HepG2 (cell line): Measurements from ENCODE around the gene RMI2. TPM values are rescaled to one million over a fixed set of nuclear protein-coding genes. Genes with fewer than 3 reads are reported as not detected.

Experiments used
- BORCS8-MEF2B ChIP-seq: sonication (generic); formaldehyde crosslinking; IDR thresholded peaks from 2 replicates; pipeline ENCODE4 v1.8.0; 2022; ENCODE audit warnings: mild to moderate bottlenecking, missing genetic modification reagents
- FOXK2 ChIP-seq: fragments of 450-650 bp; IDR thresholded peaks from 2 replicates; pipeline ENCODE4 v1.6.1; 2016
- GPN1 ChIP-seq: sonication (generic); formaldehyde crosslinking; IDR thresholded peaks from 2 replicates; pipeline ENCODE4 v1.5.1; 2020; ENCODE audit warnings: missing genetic modification reagents, borderline replicate concordance
- NCOA2 ChIP-seq: sonication (generic); formaldehyde crosslinking; IDR thresholded peaks from 2 replicates; pipeline ENCODE4 v1.8.0; 2022; ENCODE audit warnings: inconsistent platforms
- NCOA5 ChIP-seq: sonication (generic); formaldehyde crosslinking; IDR thresholded peaks from 2 replicates; pipeline ENCODE4 v1.4.0; 2020; ENCODE audit warnings: missing genetic modification reagents
- NFE2L1 ChIP-seq: sonication (generic); formaldehyde crosslinking; IDR thresholded peaks from 2 replicates; pipeline ENCODE4 v1.4.0; 2020; ENCODE audit warnings: missing genetic modification reagents, mild to moderate bottlenecking, borderline replicate concordance
- TCF12 ChIP-seq, 2 experiments: fragments of 450-650 bp in 1 of 2; sonication (generic) in 1 of 2; formaldehyde crosslinking in 1 of 2; IDR thresholded peaks; 2 replicates each; pipeline versions ENCODE4 v1.6.1 to v1.8.0; 2017 to 2022; ENCODE audit warnings: antibody characterized with exemption in 1 of 2, mild to moderate bottlenecking in 1 of 2, missing genetic modification reagents in 1 of 2, moderate library complexity in 1 of 2
- ZNF12 ChIP-seq: sonication (generic); formaldehyde crosslinking; IDR thresholded peaks from 2 replicates; pipeline ENCODE4 v1.5.0; 2020; ENCODE audit warnings: missing genetic modification reagents
- ZNF296 ChIP-seq: sonication (generic); formaldehyde crosslinking; conservative IDR thresholded peaks from 2 replicates; pipeline ENCODE4 v1.5.0; 2020; ENCODE audit warnings: mild to moderate bottlenecking, missing genetic modification reagents
- ZNF333 ChIP-seq: sonication (generic); formaldehyde crosslinking; IDR thresholded peaks from 2 replicates; pipeline ENCODE4 v1.4.0; 2020; ENCODE audit warnings: mild to moderate bottlenecking, missing genetic modification reagents, borderline replicate concordance
- ZNF660 ChIP-seq: sonication (generic); formaldehyde crosslinking; IDR thresholded peaks from 2 replicates; pipeline ENCODE4 v1.5.1; 2020; ENCODE audit warnings: mild to moderate bottlenecking, low read depth, missing genetic modification reagents, borderline replicate concordance
- ZNF713 ChIP-seq: sonication (generic); formaldehyde crosslinking; IDR thresholded peaks from 2 replicates; pipeline ENCODE4 v1.4.0; 2020; ENCODE audit warnings: mild to moderate bottlenecking, missing genetic modification reagents
- polyA plus RNA-seq, 8 experiments: library from polyadenylated mRNA; depleted of rRNA in 3 of 8; stranded (reverse) in 7 of 8; unstranded in 1 of 8; fragments of >200 nt; fragmentation: Illumina TruSeq in 4 of 8; extraction: Trizol in 4 of 8; gene quantifications; 2 replicates each; pipeline versions ENCODE4 v1.2.1 to v1.2.3, GENCODE V29; 2011 to 2016; ENCODE audit warnings: low read depth in 4 of 8, missing spikeins in 1 of 8, mixed read lengths in 1 of 8; ENCODE audit not compliant: insufficient read depth in 1 of 8
- total RNA-seq, 5 experiments: library from RNA; depleted of rRNA; stranded (reverse); fragments of >200 nt; fragmentation: Illumina TruSeq; extraction: Trizol; gene quantifications; 2 replicates each; pipeline ENCODE4 v1.2.3, GENCODE V29; 2016; ENCODE audit warnings: low read depth in 1 of 5
- TF ChIP-seq, protein P1 (sequence below): sonication (generic); formaldehyde crosslinking; IDR thresholded peaks from 2 replicates; pipeline ENCODE4 v1.5.1; 2020; ENCODE audit warnings: mild to moderate bottlenecking, missing genetic modification reagents, borderline replicate concordance
- TF ChIP-seq, protein P2 (sequence below): conservative IDR thresholded peaks from 2 replicates; pipeline ENCODE4 v1.6.1; 2018; ENCODE audit warnings: missing genetic modification reagents
- TF ChIP-seq, protein P3 (sequence below): sonication (generic); formaldehyde crosslinking; IDR thresholded peaks from 2 replicates; pipeline ENCODE4 v1.9.0; 2021; ENCODE audit warnings: missing genetic modification reagents, borderline replicate concordance
- TF ChIP-seq, protein P4 (sequence below): sonication (generic); formaldehyde crosslinking; IDR thresholded peaks from 2 replicates; pipeline ENCODE4 v1.4.0; 2020; ENCODE audit warnings: missing genetic modification reagents, borderline replicate concordance
- TF ChIP-seq, protein P5 (sequence below): sonication (generic); formaldehyde crosslinking; IDR thresholded peaks from 2 replicates; pipeline ENCODE4 v1.4.0; 2020; ENCODE audit warnings: missing genetic modification reagents

Gene RMI2
- total and polyA plus RNA-seq, 2 of the 13 experiments (the other 11 are each of a cell fraction or from before 2014, with no cell fraction given): 24.5 to 55.7 TPM

DNA sequence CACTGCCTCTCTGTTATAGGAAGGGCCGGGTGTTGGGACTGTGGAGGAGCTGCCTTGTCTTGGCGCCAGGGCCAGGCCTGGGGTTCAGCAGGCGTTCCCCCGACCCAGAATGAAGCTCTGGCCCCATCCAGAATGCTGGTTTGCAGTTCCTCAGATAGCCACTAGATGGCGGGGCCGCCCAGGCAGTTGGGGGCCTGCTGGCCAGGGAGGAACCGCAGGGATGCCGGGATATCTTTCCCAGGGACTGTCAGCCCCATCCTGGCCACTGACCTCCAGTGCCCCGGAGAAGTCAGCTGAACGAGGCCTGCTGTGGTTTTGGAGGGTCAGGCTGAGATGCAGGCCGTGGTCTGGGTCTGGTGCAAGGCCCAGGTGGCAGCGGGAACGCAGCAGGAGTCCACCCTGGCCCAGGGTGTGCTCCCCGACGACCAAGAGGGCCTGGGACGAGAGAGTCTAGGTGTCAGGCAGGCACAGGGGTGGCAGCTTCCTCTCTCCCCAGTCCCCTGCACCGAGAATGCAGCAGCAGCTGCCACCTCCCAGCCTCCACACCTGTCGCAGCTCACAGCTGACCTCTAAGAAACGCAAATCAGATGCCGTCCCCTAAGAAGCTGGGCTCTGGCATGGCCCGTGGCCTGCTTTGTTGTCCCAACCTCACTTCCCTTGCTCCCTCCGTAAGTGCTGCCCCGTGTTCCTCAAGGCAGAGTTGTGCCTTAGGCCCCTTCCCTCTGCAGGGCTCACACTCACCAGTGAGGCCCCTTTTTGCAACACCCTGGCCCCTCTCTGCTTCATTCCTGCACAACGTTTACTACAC is 51.2 kb downstream of the RMI2 start (continued):
- TF ChIP-seq NFE2L1 (CRISPR knock-in tag) (0 out of 2 replicates have a peak, but pooled peaks have one; percentile 82), BORCS8-MEF2B (peak; percentile 61; the same call in 1 of the 2 replicates), NCOA5 (CRISPR knock-in tag) (no peak), NCOA2 (peak; percentile 49; the same call in 1 of the 2 replicates), GPN1 (CRISPR knock-in tag) (no peak), TCF12 (IDR thresholded peaks at IDR 0.05) (no peak), TCF12 (CRISPR knock-in tag; IDR thresholded peaks at IDR 0.05) (no peak), ZNF713 (peak; percentile 35; the same call in 1 of the 2 replicates), ZNF296 (CRISPR knock-in tag) (peak; percentile 59), ZNF12 (CRISPR knock-in tag) (no peak; the same call in 1 of the 2 replicates), ZNF660 (CRISPR knock-in tag) (no peak), ZNF333 (CRISPR knock-in tag) (no peak), FOXK2 (no peak)
- TF ChIP-seq, protein P1, sequence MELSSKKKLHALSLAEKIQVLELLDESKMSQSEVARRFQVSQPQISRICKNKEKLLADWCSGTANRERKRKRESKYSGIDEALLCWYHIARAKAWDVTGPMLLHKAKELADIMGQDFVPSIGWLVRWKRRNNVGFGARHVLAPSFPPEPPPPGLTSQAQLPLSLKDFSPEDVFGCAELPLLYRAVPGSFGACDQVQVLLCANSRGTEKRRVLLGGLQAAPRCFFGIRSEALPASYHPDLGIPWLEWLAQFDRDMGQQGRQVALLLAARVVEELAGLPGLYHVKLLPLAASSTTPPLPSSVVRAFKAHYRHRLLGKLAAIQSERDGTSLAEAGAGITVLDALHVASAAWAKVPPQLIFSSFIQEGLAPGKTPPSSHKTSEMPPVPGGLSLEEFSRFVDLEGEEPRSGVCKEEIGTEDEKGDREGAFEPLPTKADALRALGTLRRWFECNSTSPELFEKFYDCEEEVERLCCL (CRISPR knock-in tag): no peak
- TF ChIP-seq, protein P2, sequence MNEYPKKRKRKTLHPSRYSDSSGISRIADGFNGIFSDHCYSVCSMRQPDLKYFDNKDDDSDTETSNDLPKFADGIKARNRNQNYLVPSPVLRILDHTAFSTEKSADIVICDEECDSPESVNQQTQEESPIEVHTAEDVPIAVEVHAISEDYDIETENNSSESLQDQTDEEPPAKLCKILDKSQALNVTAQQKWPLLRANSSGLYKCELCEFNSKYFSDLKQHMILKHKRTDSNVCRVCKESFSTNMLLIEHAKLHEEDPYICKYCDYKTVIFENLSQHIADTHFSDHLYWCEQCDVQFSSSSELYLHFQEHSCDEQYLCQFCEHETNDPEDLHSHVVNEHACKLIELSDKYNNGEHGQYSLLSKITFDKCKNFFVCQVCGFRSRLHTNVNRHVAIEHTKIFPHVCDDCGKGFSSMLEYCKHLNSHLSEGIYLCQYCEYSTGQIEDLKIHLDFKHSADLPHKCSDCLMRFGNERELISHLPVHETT (CRISPR knock-in tag): peak; percentile 30; the same call in 1 of the 2 replicates
- TF ChIP-seq, protein P3, sequence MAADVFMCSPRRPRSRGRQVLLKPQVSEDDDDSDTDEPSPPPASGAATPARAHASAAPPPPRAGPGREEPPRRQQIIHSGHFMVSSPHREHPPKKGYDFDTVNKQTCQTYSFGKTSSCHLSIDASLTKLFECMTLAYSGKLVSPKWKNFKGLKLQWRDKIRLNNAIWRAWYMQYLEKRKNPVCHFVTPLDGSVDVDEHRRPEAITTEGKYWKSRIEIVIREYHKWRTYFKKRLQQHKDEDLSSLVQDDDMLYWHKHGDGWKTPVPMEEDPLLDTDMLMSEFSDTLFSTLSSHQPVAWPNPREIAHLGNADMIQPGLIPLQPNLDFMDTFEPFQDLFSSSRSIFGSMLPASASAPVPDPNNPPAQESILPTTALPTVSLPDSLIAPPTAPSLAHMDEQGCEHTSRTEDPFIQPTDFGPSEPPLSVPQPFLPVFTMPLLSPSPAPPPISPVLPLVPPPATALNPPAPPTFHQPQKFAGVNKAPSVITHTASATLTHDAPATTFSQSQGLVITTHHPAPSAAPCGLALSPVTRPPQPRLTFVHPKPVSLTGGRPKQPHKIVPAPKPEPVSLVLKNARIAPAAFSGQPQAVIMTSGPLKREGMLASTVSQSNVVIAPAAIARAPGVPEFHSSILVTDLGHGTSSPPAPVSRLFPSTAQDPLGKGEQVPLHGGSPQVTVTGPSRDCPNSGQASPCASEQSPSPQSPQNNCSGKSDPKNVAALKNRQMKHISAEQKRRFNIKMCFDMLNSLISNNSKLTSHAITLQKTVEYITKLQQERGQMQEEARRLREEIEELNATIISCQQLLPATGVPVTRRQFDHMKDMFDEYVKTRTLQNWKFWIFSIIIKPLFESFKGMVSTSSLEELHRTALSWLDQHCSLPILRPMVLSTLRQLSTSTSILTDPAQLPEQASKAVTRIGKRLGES: no peak
- TF ChIP-seq, protein P4, sequence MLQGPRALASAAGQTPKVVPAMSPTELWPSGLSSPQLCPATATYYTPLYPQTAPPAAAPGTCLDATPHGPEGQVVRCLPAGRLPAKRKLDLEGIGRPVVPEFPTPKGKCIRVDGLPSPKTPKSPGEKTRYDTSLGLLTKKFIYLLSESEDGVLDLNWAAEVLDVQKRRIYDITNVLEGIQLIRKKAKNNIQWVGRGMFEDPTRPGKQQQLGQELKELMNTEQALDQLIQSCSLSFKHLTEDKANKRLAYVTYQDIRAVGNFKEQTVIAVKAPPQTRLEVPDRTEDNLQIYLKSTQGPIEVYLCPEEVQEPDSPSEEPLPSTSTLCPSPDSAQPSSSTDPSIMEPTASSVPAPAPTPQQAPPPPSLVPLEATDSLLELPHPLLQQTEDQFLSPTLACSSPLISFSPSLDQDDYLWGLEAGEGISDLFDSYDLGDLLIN (CRISPR knock-in tag): no peak; the same call in none of the 2 replicates
- TF ChIP-seq, protein P5, sequence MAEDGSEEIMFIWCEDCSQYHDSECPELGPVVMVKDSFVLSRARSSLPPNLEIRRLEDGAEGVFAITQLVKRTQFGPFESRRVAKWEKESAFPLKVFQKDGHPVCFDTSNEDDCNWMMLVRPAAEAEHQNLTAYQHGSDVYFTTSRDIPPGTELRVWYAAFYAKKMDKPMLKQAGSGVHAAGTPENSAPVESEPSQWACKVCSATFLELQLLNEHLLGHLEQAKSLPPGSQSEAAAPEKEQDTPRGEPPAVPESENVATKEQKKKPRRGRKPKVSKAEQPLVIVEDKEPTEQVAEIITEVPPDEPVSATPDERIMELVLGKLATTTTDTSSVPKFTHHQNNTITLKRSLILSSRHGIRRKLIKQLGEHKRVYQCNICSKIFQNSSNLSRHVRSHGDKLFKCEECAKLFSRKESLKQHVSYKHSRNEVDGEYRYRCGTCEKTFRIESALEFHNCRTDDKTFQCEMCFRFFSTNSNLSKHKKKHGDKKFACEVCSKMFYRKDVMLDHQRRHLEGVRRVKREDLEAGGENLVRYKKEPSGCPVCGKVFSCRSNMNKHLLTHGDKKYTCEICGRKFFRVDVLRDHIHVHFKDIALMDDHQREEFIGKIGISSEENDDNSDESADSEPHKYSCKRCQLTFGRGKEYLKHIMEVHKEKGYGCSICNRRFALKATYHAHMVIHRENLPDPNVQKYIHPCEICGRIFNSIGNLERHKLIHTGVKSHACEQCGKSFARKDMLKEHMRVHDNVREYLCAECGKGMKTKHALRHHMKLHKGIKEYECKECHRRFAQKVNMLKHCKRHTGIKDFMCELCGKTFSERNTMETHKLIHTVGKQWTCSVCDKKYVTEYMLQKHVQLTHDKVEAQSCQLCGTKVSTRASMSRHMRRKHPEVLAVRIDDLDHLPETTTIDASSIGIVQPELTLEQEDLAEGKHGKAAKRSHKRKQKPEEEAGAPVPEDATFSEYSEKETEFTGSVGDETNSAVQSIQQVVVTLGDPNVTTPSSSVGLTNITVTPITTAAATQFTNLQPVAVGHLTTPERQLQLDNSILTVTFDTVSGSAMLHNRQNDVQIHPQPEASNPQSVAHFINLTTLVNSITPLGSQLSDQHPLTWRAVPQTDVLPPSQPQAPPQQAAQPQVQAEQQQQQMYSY (CRISPR knock-in tag): no peak
